CD4-positive, alpha-beta T cell treated with Interleukin-17A for 1 hour (primary cell): Measurements from ENCODE around the gene DMKN.

Source experiments
- DNase-seq: peaks from one replicate; pipeline ENCODE4 v3.0.0-alpha.2; 2020

Gene DMKN

DNA sequence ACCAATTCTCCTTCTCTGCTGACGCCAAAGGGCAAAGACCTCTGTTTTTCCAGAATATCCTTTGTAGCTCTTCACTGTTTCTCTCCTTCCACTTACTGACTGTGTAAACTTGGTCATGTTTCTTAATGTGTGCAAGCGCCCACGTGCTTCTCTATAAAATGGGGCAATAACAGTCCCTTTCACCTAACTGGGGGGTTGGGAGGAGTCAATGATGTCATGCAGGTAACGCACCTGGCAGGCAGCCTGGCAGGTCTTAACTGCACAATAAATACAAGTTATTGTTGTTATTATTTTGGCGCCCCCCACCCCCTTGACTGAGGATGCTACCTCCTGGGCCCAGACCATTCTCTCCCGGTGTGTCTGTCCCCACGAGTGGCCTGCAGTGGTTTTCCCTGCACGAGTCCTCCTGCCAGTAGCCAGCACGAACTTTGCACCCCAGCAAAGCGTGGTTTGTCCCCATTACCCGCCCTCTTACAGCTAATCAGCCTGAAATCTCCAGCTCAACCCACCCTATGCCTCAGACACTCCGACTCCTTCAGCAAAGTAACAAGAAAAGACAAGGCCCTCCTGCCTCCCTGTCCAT is 9.4 kb upstream of the DMKN start:
- DNase-seq, result no peak

DNA sequence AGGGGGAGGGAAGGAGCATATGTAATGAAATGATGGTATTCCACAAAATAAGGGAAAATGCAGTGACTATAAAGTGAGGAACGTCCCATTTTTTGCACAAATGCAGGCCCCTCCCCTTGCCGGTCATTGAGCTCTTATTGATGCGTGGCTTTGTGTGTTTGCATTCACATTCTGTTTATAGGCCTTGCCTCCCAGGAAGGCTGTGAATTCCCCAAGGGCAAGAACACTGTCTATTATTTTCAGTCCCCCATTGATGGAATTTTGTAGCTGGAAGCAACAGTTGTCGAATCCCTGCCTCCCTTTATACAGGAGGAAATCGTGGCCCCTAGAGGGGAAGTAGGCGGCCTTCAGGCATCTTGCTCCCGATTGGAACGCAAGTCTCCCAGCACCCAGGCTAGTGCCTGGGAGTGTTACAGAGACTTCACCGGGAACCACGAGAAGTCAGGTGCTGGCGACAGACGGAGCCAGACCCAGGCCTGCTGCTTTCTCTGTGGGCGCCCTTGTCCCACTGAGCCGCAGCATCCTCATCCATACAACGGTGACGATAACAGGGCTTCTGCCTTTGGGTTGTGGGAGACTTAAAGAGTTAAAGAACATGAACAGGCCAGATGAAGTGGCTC is 7.8 kb upstream of the DMKN start:
- DNase-seq, result no peak

DNA sequence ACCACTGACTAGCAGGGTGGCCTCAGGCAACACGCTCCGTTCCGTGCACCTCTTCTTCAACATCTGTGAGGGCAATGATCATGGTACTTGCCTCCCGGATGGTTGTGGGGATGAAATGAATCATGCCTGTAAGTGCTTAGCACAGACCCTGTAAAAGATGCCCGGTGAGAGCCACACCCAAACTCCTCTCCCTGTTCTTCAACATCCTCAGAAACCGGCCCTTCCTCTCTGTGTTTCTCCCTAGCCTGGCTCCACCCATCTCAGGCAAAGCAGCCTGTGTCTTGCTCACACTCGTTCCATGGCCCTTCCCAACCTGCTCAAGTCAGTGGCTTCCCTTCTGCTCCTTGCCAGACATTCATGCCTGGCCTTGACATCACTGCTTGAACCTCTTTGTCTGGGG is 5.8 kb upstream of the DMKN start:
- no peak for DNase-seq

DNA sequence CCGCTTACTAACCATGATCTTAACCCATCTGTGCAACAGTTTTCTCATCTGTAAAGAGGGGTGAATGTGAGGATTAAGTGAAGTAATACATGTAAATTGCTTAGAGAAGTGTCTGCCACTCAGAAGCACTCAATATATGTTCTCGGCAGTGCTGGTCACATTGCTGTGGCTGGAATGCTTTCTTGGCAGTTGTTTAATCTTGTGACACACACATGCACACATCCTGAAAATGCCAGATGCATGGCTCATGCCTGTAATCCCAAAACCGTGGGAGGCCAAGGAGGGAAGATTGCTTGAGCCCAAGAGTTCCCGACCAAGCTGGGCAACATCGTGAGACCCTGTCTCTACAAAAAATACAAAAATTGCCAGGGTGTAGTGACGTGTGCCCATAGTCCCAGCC is 4.9 kb upstream of the DMKN start:
- DNase-seq, result no peak

DNA sequence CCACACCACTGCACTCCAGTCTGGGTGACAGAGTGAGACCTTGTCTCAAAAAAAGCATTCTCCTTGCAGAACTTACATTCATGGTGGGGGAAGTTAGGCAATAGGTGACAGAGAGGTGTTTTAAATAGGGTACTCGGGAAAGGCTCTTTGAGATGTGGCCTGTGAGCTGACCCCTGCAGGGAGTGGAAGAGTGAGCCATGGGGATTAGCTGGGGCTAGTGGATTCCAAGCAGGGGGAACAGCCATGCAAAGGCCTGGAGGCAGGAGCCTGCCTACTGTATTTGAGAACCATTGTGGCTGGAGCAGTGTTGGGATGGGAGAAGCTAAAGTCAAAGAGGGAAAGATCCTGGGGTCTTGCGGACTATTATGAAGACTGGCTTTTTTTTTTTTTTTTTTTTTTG is 3.9 kb upstream of the DMKN start:
- DNase-seq, result no peak

DNA sequence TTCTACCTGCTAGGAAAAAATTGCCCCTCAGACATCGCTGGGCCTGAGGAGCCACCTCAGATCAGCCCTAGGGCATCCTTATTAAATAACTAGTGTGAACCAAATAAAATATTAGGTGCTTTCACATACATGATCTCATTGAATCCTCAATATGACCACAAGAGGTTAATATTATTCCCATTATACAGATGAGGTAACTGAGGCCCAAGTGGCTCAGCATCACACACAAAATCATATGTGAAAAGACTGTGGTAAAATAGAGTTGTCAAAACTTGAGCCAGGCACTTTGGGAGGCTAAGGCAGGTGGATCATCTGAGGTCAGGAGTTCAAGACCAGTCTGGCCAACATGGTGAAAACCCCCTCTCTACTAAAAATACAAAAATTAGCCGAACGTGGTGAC is 2.9 kb upstream of the DMKN start:
- no peak for DNase-seq

DNA sequence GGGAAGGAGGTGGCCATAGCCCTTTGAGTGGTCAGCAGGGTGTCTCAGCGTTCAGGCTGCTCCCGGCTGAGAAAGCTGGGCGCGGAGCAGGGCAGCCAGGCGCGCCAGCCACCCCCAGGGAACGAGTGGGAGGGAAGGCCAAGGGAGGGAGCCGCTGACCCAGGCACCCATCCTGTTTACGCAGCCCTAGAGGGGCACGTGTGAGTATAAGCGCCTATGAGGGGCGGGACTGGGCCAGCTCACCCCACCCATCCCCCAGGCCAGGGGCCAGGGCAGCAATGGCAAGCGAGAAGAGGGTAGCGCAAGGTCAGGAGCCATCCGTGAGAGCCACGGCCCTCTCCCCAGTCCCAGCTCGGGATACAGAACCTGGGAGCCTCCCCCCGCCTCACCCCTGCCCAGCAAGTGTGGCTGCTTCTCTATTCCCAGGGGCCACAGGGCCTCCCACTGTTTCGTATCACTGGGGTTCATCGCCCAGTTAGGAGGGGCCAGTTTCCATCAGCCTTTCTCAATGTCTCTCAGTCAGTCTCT is 897 bp upstream of the DMKN start:
- no peak for DNase-seq

DNA sequence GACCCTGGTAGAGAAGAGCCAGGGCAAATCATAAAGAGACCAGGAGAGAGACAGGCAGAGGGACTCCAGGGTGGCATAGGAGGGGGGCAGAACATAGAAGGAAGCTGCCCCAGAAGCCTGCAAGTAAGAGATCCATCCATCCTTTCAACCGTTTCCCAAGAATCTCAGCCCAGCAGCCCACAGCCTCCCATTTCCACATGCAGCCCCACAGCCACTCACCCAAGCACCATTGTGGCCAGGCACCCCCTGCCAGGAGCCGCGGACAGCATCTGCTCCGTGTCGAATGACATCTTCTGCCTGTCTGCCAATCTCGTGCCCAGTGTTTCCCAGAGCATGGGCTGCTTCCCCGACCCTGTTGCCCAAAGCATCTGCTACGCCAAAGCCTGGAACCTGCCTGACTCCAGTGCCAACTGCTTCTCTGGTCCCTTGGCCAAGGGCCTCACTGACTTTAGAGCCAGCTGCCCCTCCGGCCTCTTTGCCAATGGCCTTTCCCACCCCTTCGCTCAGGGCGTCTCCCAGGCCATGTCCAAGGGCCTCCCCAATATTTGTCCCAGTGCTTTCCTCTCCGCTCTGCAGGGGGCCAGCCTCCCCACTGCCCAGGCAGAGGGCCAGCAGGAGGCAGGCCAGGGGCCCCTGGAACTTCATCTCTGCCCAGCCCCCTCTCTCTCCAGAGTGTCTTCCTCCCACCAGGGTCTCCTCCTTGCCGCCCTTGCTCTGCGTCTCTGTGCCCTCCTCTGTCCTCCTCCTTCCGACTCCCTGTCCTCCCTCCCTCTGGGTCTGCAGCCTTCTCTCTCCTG is 420 bp downstream of the DMKN start:
- DNase-seq, result no peak

DNA sequence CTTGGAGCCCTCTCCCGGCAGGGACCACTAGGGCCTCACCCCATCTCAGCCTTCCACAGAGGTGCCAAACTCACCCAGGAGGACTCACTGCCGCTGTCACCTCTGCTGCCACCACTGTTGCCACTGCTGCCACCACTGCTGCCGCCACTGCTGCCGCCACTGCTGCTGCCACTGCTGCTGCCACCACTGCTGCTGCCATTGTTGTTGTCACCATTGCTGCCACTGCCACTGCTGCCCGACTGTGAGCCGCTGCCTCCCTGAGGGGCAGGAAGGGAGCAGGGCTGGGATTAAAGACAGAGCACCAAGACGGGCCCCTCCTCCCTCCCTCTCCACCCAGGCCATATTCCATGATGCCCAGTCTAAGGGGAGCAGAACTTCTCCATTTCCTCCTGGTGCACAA is 2.1 kb downstream of the DMKN start:
- no peak for DNase-seq

DNA sequence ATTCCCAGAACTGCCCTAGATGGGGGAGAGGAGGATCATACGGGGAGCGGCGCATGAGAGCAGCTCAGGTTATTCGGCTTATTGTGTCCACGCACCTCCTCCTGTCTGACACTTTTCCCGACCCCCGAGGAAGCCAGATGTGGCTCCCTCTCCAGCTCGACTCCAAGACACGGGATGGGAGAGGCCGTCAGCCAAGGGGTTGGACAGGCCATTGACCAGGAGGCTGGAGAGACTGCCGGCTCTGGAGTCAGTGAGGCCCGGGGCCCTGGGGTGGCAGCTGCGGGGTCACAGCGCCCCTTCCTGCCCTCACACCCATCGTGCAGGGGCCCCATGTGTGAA is 2.9 kb downstream of the DMKN start:
- DNase-seq, result no peak

DNA sequence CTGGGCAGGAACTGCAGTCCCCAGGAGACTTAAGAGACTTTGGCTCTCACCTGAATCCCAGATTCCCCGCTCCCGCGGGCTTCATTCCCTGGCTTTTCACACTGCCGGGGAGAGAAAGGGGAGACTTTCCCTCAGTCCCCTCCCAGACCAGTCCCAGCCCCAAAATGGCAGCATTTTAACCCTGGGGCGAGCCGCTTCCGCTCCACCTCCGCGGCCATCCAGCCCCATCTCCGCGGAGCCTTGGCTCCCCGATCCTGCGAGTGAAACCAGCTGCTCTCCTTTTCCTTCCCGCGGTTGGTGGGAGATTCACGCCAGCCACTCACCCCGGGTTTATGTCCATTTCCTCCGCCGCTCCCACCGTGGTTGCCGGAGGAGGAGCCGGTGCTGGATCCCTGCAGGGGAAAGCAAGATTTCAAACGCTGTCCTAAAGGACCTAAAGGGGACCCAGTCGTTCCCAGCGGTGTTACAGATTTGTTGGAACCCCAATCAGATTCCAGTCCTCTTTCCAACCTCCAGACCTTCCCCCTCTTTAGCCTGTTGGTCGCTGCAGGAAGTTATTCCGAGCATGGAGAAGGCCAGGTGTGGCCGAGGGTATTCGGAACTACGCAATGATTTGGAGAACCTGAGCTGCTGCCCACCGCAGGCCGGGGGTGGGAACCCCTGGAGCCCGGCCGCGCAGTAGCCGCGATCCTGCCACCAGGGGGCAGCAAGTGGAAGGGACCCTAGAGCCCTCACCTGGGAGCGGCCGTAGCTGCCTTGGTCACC is 3.4 kb downstream of the DMKN start:
- peak; percentile 65 for DNase-seq

DNA sequence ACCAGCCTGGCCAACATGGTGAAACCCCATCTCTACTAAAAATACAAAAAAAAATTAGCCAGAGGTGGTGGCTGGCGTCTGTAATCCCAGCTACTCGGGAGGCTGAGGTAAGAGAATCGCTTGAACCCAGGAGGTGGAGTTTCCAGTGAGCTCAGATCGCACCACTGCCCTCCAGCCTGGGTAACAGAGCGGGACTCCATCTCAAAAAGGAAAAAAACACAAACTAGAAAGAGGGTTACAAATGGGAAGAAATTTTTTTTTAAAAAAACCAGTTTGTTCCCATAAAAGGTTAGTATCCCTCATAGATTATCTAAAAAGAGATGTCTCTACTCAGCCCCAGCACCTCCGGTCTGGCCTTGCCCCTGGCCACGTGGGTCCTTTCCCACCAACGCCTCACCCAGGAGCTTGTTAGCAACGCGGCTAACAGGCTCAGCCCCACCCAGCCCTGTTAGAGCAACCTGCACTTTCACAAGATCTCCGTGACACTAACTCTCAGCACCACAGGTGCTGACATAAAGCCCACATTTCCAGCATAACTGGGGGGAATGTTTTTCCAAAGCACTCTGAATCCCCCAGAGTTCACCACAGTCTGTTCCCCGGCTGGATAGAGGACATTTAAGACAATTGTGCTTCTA is 4.3 kb downstream of the DMKN start:
- DNase-seq, result peak; percentile 52

DNA sequence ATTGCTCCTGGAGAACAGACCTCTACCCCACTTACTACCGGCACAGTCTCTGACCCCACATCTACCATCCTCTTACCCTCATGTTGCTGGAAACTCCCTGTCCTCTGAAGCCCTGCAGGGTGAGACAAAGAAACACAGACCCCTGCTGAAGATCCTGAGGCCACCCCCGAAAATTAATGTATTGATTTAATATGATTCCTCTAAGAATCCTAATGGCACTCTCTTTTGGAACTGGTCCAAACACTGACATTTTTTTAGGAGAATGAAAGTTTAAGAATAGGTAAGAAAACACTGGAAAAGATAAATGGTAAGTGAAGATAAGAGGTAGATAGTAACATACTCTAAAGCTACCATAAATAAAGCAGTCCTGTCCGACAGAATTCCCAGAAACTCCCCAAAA is 5.3 kb downstream of the DMKN start:
- DNase-seq, result no peak

DNA sequence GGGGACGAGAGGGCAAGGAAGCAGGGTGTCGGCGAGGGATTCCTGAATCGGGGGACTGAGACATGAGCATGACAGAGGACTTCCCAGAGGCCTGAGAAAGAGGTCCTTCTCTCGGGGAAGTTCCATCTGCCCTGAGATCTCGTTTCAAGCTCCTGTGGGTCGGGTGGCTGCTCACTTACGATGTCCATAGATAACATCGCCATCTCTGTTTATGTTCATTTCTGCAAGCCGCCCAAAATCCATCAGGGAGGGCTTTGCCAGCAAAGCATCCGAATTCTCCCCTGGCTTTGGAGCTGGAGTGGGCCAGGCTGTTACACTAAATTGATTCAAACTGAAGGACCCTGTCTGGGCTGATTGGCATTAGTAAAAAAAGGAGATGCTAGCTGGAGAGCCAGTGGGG is 5.9 kb downstream of the DMKN start:
- no peak for DNase-seq

DNA sequence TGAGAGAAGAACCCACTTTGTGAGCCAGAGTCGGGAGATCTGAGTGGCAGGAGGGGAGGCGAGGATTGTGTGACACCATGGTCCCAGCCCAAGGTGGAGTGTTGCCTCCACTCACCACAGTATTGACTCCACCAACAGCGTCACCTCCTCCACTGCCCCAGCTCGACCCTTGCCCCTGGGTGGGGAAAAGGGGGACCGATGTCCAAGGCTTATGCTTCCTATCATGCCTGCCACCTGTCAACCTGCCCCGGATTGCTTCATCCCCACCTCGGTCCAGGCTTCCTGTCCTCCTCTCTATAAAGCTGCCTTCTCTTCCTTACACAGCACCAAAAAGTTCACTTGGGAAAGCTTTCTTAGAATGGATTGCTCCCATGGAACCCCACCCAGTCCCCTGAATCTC is 7.4 kb downstream of the DMKN start:
- DNase-seq, result no peak

DNA sequence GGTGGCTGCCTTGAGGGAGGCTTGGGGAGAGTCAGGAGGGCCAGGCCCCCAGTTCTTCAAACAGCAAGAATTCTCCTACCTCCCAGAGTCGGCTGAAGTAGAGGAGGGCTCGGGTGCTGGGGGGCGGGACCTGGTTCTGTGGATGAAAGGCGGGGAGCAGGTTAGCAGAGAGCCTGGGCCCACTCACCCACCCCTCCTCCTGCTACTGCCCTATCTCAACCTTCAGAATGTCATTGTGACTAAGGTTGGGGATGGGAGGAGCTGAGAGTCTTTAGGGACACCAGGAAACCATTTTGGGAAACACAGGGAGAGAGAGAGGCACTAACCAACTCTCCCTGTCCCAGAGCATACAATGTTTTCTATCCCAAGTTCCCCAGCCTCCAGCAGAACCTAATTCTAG is 10.7 kb downstream of the DMKN start:
- no peak for DNase-seq

DNA sequence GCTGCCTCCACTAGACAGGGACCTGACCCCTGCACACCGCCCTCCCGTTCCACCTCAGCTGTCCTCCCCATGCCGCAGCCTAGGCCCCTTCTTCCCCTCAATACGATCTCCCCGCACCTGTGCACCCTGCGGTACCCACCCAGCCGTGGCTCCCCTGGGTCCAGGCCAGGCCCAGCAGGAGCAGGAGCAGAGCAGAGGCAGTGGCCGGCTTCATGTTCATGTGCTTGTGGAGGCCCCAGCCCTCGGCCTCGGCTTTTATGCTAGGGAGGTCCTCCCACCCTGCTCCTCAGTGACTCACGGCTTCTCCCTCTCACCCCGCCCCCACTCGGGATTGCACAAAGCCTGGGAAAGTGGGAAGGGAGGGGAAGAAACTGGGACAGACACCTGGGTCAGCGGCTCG is 11.8 kb downstream of the DMKN start:
- no peak for DNase-seq

DNA sequence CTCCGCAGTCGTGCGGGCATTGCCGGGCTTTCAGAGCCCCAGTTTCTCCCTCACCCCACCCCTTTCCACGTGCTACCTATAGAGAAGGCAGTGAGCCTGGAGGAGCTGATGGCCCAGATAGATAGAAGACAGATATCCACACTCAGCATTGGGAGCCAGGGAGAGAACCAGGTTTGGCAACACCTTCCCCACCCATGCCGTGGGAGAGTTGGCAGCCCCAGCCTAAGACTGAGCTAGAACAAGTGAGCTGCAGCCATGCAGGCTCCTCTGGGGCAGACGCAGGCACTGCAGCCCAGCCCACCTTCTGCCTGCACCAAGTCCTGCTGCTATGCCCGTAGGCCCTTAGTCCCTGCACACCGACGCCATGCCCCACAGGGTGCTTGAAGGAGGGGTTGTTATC is 12.8 kb downstream of the DMKN start:
- no peak for DNase-seq

DNA sequence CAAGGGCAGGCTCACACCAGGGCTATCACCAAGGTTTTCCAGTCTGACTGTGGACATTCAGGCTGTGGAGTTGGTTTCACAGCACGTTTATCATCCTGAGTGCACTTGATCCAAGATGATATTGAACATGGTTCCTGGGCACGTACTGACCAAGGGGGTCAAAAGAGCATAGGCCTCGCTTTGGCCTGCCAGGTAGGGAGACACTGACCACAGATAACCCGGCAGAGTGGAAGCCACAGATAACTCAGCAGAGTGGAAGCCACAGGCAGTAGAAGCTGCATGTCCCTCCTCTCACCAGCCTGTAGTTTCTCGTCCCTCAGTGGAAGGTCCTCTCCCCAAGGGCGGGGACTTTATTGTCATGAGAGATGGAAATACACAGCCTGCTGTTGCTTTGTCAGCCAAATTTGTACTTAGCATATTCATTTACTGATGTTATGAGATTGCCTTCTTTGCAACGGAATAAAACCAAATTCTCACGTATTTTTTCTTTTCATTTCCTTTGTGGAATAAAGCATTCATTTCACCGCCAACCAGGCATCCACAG is 14.4 kb downstream of the DMKN start:
- no peak for DNase-seq

DNA sequence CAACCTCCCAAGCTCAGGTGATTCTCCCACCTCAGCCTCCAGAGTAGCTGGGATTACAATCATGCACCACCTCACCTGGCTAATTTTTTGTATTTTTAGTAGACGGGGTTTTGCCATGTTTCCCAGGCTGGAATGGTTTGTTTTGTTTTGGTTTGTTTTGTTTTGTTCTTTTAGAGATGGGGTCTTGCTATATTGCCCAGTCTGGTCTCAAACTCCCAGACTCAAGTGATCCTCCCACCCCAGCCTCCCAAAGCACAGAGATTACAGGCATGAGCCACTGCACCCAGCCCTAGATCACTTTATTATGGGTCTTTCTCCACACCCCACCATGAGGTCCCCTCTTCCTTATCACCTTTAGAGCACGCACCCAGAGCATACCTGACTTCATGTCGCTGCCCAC is 15.2 kb downstream of the DMKN start:
- no peak for DNase-seq

DNA sequence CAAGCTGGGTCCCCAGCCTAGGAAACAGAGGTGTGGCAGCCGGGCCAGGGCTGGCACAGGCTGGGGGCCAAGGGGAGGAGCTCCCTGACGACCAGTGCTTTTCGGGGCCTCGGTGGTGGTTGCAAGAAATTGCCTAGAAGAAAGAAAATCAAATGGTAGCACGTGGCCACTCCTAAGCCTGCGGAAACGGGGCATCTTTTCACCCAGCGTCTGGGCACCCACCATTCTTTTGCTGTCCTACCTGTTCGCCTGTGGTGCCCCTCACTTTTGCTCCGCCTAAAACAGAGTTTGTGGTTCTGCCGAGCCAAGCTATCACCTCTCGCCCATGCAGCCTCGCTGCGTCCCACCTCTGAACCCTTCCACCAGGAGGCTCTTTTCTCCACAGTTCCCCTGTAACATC is 16.0 kb downstream of the DMKN start:
- no peak for DNase-seq

DNA sequence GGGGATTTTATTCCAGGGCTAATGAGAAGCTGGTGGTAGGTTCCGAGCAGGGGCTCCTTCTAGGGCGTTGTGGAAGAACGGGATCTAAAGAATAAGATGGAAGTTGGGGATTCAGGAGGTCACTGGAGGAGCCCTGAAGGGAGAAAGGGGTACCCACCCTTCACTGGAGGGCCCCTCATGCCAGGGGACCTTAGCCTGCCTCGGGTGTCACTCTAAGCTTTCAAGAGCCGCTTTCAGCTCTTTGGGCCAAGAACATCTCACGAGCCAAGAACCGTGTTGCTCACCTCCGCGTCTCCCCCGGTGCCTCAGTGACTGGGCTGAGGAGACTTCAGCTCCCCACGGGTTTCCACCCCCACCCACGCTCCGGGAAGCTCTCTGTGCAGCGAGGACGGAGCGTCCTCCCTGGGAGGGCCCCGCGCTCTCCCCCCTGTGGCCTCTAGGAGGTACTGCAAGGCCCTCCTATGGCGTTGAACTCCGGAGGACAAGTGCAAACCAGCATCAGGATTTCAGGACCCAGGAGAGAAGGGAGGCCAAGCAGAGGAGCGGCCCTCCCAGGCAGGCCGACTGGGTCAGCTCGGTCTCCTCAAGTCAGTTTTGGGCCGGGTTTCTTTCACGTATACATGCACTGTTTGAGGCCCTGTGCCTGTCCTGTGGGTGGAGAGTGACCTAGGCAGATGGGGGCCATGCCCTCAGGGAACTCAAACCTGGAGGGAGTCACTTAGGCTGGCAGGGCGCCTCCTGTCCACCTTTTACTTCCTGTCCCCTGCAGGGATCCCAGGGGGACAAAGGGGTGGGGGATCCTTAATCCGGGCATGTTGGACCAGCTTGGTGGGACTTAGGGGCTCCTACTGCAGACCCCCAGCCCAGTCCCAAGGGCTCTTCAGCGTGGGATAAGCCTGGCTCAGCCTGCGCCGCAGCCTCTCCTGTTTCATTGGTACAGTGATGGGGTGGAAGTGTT is 18.1 kb downstream of the DMKN start:
- peak; percentile 70 for DNase-seq
